ENCODE results near the gene CTSZ.

Gene CTSZ

DNA sequence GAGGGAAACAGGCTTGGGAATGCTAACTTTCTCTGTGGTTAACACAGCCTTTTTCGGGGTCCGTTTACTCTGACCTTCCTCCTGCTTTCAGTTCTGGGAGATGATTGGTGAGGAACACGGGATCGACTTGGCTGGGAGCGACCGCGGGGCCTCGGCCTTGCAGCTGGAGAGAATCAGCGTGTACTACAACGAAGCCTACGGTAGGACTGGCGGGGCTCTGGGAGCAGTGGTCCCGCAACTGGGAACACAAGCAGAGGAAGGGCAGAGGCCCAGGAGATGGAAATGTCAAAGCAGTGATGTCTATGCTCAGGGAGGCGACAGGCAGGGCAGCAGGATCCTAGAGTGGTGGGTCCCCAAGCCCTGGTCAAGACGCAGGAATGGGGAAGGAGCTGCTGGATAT lies 15.7 kb upstream of the CTSZ start:
- DNase-seq (ENCODE audit: low spot score) = no peak
- peak overlapping the region; percentile 33 for H3K27ac ChIP-seq
- TF ChIP-seq, protein P1, sequence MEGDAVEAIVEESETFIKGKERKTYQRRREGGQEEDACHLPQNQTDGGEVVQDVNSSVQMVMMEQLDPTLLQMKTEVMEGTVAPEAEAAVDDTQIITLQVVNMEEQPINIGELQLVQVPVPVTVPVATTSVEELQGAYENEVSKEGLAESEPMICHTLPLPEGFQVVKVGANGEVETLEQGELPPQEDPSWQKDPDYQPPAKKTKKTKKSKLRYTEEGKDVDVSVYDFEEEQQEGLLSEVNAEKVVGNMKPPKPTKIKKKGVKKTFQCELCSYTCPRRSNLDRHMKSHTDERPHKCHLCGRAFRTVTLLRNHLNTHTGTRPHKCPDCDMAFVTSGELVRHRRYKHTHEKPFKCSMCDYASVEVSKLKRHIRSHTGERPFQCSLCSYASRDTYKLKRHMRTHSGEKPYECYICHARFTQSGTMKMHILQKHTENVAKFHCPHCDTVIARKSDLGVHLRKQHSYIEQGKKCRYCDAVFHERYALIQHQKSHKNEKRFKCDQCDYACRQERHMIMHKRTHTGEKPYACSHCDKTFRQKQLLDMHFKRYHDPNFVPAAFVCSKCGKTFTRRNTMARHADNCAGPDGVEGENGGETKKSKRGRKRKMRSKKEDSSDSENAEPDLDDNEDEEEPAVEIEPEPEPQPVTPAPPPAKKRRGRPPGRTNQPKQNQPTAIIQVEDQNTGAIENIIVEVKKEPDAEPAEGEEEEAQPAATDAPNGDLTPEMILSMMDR (conservative IDR thresholded peaks at IDR 0.05; ENCODE audit: low read depth) = no peak
- ChIA-PET POLR2A (ENCODE audit: low non-redundant PET) (interaction anchor here (0.8 kb wide), 1 partner anchor 9 kb away, joined by 3 read pairs; the partner anchor contains the start of gene ATP5F1E), CTCF (interaction anchor here (0.6 to 0.7 kb wide), 2 partner anchors 11 to 163 kb away, joined by 3 to 5 read pairs; no protein-coding TSS in a partner anchor)

- TF ChIP-seq, protein P1 (conservative IDR thresholded peaks at IDR 0.05; ENCODE audit: low read depth) = no peak
- ChIA-PET POLR2A (ENCODE audit: low non-redundant PET) (no interaction called here), CTCF (no interaction called here)
- H3K27ac ChIP-seq = peak overlapping the region; percentile 67
- peak; percentile 82 for DNase-seq (ENCODE audit: low spot score)
Measured at GRCh38 chr20:59020938-59021551, 14.0 kb upstream of the CTSZ start.

- ChIA-PET CTCF (no interaction called here), POLR2A (ENCODE audit: low non-redundant PET) (no interaction called here)
- TF ChIP-seq, protein P1 (conservative IDR thresholded peaks at IDR 0.05; ENCODE audit: low read depth) = no peak
- H3K27ac ChIP-seq = peak within 1 kb of the TSS; percentile 35
- no peak for DNase-seq (ENCODE audit: low spot score)
Measured at GRCh38 chr20:59019217-59019616, 12.2 kb upstream of the CTSZ start, which contains the start of gene TUBB1. Gene TUBB1 (plus strand): TSS chr20:59019429. CDS start chr20:59019523, 94 bp downstream.

DNA sequence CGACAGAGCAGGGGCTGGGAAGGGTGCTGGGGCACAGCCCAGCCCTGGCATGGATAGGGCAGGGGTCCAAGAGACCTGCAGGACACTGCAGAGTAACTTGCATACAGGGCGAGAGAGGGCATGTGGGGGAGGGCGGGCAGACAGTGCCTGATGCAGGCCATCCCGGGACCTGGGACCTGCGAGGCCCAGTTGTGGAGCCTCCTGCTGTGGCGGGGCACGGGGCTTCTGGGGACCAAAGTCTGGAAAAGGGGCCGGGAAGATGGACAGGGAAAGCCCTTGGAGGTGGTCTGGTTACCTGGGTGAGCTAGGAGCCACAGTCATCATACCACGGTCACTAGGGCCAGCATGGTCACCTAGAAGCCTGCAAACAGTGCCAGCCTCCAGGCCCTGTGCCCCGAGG lies 11.8 kb upstream of the CTSZ start:
- TF ChIP-seq, protein P1 (conservative IDR thresholded peaks at IDR 0.05; ENCODE audit: low read depth) = no peak
- ChIA-PET POLR2A (ENCODE audit: low non-redundant PET) (no interaction called here), CTCF (interaction anchor here (1.2 kb wide), 1 partner anchor 203 kb away, joined by 3 read pairs; no protein-coding TSS in a partner anchor)
- H3K27ac ChIP-seq = peak overlapping the region; percentile 33
- DNase-seq (ENCODE audit: low spot score) = no peak

- TF ChIP-seq, protein P1 (conservative IDR thresholded peaks at IDR 0.05; ENCODE audit: low read depth) = no peak
- ChIA-PET POLR2A (ENCODE audit: low non-redundant PET) (no interaction called here), CTCF (interaction anchor here (0.6 to 1.2 kb wide), 2 partner anchors 113 to 205 kb away, joined by 3 read pairs; no protein-coding TSS in a partner anchor)
- DNase-seq (ENCODE audit: low spot score) = no peak
- peak overlapping the region; percentile 42 for H3K27ac ChIP-seq
Measured at GRCh38 chr20:59017493-59018231, 10.6 kb upstream of the CTSZ start.

GRCh38 chr20:59016795-59017492 lies 9.9 kb upstream of the CTSZ start:
- peak overlapping the region; percentile 42 for H3K27ac ChIP-seq
- ChIA-PET POLR2A (ENCODE audit: low non-redundant PET) (no interaction called here), CTCF (no interaction called here)
- TF ChIP-seq, protein P1 (conservative IDR thresholded peaks at IDR 0.05; ENCODE audit: low read depth) = no peak
- peak; percentile 61 for DNase-seq (ENCODE audit: low spot score)
